KBM-7 (cell line): ENCODE results near the gene CDH23.

Source experiments
- DNase-seq: peaks from one replicate; pipeline ENCODE4 v3.0.0-alpha.2; 2015
- in situ Hi-C: fragments of 300-500 bp; cut with MboI; formaldehyde crosslinking; loops from 2 replicates; pipeline ENCODE4 v1.14.3; 2020; ENCODE audit warnings: low sequenced_read_pairs, low pct_unique_long_range_greater_than_20kb, mixed read lengths

The CDH23 gene

DNA sequence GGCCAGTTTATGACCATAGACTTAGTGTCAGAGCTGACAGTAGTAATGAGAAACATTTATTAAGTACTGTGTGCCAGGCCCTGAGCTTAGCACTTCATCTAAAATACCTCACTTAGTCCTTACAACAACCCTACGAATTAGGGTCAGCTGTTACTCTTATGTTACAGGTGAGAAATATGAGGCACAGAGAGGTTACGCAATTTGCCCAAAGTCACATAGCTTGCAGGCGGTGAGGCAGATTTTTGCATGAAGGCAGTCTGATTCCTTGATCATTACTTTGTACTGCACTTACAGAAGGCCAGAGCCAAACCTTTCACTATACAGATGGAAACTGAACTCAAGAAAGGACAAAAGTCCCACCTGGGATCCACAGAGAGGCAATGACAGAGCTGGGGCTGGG, 10.2 kb downstream of the CDH23 start:
- no peak for DNase-seq
- in situ Hi-C loops, result no loop called here

DNA sequence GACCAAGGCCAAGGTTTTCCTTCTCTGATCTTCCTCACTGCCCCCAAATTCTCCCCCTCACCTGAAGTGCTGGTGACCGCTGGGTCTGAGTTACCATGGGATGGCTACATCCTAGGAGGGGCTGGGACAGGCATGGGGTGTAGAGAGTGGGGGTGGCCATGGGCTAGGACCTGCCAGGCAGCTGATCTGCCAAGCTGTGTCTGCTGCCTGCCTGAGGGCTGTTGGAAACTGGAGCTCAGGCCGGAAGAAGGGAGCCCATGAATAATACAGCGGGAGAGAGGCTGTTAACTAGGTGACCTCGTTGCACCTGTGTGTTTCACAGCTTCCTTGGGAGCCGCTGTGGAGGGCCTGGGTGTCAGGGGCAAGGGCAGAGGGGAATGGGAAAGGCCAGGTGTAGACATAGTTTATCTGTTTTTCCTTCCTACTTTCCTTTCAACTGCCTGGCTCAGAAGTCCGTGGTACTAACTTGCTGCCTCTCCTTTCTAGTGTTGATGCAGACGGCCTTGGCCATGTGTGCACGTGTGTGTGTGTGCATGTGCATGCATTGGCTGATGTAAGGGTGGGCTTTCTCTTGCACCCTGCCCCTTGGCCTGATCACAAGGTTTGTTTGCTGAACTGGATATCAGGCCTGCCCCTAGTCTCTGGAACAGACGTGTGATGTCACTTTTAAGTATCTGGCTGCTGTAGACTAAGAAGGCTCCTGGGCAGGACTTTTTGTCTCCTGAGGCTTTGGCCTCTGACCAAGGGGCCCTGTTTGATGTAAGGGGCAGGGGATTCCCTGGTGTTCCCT, 11.9 kb downstream of the CDH23 start:
- no peak for DNase-seq
- in situ Hi-C loops, result no loop called here

DNA sequence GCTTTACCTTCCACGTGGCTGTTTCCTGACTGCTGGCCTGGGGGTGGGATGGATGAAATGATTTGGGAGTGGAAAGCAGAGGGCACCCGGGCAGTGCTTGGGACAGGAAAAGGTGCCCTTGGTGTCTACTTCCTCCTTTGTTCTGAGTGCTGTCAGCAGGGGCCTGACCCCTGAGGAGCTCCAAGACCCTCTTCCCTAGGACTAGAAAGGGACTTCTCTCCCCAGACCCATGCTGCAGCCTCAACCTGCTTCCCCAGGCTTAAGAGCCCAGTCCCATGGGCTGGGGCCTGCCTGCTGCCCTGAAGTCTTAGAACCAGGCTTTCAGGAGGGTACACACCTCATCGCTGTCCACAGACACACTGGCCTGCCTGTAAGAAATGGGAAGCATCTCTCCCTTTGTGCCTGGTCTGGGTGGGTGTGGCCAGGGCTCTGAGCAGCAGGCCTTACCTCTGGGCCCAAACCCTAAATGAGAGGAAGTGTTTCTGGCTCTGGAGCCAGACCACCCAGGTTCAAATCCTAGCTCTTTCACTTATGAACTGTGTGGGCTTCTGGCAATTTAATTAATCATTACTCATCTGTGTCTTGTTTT, 12.9 kb downstream of the CDH23 start:
- in situ Hi-C loops, result no loop called here
- DNase-seq, result no peak

DNA sequence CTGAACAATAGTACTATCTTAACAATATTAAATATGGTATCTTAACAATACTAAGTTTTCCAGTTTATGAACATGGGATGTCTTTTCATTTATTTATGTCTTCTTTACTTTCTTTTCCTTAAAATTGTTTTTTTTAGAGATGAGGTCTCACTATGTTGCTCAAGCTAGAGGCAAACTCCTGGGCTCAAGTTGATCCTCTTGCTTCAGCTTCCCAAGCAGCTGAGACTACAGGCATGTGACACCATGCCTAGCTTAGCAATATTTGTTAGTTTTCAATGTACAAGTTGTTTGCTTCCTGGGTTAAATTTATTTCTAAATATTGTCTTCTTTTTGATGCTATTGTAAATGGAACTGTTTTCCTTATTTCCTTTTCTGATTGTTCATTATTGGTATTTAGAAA, 16.9 kb downstream of the CDH23 start:
- no peak for DNase-seq
- in situ Hi-C loops, result no loop called here

DNA sequence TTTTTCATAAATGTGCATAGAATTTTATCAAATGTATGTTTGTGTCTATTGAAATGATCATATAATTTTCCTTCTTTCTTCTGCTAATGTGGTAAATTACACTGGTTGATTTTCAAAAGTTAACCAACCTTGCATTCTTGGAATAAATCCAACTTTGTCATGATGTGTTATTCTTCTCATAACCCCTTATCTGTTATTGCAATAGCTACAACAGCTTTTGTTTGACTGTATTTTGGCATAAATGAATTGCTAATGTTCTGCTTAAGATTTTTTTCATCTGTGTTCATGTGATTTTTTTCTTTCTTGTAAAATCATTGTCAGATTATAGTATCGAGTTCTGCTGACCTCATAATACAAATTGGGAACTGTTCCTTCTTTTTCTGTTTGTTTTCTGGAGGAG, 17.6 kb downstream of the CDH23 start:
- no peak for DNase-seq
- in situ Hi-C loops, result no loop called here

DNA sequence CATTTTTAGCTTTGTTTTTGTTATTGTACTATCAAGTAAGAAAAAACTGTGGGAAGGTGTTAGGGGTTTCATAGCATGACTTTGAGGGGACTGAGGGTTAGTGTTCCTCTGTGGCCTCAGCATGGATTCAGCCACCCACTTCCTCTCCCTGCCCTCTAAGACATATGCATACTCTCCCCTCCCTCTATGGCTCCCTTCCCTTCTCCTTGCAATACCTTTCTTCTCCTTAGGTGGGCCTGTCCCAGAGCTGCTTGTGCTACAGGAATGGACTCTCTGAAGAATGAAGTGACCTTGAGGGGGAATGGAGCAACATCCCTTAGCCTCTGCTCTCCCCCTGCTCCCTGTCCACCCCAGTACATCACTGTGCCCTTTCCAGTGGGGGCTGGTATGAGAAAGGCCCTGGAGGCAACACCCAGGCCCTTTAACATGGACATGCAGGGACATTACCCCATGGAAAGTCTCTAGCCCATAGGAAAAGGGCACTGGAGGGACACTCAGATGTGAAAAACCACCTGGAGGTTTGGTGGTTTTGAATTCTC, 22.4 kb downstream of the CDH23 start:
- in situ Hi-C loops, result no loop called here
- no peak for DNase-seq

DNA sequence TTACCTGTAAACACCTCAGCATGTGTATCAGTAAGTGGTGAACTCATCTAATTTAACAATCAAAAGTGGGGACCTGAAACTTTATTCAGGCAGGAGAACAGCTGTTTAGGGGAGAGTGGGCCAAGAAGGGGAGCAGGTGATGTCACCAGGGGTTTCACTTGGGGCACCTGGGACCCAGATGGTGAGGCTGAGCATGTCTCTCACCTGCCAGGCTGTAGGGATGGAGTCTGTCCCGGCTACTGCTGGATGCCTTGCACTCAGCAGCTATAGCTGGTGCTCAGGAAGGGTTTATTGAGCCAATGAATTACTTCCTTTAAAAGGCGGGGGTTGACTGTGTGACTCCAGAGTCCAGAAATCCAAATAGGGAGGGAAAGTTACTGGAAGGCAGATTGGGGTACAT, 23.0 kb downstream of the CDH23 start:
- no peak for DNase-seq
- in situ Hi-C loops, result no loop called here

DNA sequence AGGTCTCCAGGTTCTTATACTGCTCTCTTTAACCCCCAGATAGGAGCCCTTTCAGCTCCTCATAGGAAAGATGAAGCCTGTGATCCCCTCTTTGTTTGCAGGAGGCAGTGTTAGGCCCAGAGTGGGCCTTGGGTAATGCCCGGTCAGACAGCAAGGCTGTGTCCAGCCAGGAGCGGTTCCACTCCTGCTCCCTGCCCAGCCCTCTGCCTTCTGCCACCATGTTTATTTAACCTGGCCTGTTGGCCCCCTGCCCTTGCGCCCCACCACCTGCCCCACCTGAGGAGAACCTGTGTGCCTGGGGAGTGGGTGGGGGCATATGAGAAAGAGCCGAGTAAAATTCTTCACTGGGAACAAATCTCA, 24.3 kb downstream of the CDH23 start:
- no peak for DNase-seq
- in situ Hi-C loops, result no loop called here

DNA sequence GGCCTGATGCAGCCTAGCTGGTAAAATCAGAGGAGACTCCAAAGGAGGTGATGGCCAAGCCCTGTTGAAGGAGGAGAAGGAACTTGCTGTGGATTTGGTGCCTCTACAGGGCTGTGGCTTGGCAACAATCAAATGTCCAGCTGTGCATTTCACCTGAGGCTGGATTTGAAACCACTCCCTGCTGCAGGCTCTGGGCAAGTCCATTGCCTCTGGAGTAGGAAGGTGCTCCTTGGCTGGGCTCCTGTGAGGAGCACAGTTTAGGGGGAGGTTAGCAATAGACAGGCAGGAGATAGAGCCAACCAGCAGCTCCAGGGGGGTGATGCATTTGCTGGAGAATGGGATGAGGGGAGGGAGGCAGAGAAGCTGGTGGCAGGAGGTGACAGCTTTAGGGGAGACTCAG, 26.5 kb downstream of the CDH23 start:
- no peak for DNase-seq
- in situ Hi-C loops, result no loop called here

DNA sequence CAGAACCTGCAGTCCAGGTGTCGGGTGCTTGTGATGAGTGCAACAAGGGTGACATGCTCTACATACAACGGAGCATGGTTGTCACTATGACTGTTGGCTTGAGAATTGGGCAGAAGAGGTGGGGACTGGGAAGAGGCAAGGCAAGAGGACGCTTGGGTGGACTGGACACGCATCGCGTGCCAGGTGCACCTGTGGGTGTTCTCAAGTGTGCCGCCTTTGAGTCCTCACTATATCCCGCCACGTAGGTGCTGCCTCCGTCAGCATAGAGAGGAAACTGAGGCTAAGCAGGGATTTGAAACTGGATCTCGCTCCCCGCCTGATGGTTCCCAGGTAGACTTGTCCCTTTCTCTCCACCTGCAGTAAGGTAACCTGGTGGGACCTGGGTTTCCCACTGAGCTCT, 27.2 kb downstream of the CDH23 start:
- in situ Hi-C loops, result no loop called here

DNA sequence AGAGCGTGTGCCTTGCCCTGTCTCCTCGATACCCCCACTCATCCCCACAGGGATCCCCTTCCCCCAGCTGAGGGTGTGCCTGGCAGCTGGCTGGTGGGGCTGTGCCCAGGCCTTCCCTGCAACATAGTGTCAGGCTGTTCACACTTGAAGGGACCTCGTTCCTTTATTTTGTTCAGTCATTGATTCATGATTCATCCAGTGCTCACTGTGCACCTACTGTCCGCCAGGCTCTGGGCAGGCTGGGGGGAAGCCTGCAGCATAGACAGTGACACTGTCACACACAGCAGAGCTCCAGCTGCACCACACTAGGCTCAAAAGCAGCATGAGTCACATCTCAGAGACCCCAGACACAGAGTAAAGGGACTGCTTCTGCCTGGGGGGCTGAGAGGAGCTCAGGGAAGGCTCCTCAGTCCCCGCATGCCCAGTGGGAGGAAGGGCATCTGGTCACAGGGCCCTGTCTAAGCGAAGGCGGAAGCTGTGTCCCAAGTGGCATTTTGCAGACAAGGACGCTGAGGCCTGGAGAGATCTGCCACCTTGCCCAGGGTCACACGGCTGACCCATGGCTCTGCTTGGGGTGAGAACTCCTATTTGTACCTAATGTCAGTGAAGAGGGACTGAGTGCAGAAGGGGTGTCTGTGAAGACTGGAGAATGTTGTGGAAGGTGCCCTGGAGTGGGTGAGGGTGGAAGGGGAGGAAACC, 27.9 kb downstream of the CDH23 start:
- DNase-seq, result no peak
- in situ Hi-C loops, result no loop called here

More for the DNA sequence above, 27.2 kb downstream of the CDH23 start:
- DNase-seq, result no peak

DNA sequence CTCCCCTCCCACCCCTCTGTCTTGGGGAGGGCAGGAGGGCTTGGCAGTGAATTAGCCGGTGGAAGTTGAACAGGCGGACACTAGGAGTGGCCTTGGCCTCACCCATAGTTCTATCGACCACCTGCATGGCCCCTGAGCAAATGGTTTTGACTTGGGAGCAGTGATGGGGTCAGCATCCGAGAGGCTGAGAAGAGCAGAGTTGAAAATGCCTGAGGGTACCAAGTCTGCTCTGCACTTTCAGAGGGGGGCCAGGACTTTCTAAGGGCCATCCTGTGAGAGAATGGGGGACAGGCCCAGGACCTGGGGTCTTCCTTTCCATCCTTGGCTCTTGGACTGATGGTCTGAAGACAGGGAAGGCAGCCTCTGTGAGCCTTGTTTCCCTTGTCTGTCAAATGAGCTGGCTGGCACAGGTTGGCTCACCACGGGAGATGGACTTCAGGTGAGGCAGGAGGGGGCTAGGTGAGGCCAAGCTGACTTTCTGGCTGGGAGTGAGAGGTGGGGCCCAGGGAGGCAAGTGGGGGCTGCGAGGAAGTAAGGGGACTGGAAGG, 29.4 kb downstream of the CDH23 start:
- in situ Hi-C loops, result no loop called here
- DNase-seq, result no peak

DNA sequence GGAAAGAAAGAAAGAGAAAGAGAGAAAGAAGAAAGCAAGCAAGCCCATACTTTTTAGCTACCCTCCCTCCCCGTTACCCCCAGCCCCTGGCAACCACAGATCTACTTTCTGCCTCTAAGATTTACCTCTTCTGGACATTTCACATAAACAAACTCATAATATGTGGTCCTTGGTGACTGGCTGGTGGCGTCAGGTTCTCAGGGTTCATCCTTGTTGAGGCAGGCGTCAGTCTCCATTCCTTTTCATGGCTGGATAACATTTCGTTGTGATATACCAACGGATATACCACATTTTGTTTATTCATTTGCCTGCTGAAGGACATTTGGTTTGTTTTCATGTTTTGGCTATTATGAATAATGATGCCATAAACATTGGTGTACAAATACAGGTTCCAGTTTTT, 30.5 kb downstream of the CDH23 start:
- in situ Hi-C loops, result no loop called here
- DNase-seq, result no peak

DNA sequence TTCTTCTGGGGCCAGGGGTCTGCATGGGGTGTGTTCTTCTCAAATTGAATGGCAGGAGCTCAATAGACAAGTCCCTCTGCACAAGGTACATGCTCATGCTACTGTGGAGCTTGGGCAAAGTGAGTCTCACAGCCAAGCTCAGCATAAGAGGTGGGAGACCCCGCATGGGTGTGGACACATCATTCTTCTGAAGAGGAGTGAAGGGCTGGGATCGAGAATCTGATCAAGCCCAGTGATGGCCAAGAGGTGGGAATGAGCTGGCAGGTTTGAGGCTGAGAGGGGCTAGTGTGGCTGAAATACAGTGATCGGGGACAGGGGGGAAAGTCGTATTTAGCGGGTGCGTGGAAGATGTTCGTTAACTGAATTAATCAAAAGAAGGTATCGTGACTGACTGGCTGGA, 32.6 kb downstream of the CDH23 start:
- in situ Hi-C loops, result no loop called here
- DNase-seq, result no peak

DNA sequence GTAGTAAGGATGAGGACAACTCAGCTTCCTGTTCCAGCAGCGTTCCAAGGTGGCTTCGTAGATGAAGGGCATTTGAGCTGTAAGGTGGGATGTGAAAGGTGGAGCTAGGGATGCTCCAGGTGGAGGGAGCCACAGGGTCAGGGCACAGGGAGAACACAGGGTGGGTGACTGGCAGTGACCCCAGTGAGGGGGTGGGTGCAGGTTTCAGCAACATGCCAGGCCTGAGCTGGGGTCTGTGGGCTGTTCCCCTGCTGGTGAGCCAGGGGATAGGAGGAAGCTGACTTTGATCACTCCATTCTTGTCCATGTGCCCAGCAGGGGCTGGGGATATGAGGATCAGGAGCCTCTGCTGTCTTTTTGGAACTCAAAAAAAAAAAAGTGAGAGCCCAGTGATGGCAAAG, 33.2 kb downstream of the CDH23 start:
- in situ Hi-C loops, result no loop called here
- peak; percentile 10 for DNase-seq

DNA sequence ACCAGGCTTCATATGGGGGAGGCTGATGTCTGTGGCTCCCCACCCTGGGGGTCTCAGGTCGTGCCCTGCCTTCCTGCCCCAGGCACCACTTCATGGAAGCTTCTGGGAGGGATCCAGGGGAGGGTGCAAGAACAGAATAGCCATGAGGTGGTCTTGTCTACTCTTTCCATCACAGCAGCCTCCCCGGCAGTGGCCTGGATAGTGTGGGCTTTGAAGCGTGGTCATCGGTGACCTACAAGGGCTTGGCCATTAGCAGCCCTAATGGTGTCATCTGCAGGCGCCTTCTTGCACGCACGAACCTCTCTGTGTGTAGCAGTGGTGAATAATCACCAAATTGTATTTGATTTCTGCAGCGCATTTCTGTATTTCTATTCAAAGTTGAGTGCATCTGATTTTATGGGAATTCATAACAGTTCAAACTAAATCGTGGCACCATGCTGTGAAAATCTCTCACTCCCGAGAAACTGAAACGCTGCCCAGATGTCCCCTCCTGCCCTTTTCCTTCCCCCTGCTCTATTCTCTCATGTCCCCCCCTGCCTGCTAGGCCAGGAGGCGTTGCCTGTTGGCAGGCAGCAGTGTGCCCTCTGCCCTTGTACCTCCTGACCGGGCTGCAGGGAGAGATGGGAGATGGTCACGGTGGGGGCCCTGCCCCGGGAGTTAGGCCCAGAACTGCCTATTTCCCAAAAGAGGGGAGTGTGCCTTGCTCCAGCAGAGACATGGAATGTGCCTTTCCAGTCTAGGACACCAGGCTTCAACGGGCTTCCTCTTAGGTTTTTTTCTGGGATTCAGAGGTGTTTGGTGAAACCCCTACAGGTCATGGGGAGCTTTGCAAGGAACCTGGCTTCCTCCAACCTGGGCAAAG, 34.8 kb downstream of the CDH23 start:
- DNase-seq, result no peak
- in situ Hi-C loops, result no loop called here

DNA sequence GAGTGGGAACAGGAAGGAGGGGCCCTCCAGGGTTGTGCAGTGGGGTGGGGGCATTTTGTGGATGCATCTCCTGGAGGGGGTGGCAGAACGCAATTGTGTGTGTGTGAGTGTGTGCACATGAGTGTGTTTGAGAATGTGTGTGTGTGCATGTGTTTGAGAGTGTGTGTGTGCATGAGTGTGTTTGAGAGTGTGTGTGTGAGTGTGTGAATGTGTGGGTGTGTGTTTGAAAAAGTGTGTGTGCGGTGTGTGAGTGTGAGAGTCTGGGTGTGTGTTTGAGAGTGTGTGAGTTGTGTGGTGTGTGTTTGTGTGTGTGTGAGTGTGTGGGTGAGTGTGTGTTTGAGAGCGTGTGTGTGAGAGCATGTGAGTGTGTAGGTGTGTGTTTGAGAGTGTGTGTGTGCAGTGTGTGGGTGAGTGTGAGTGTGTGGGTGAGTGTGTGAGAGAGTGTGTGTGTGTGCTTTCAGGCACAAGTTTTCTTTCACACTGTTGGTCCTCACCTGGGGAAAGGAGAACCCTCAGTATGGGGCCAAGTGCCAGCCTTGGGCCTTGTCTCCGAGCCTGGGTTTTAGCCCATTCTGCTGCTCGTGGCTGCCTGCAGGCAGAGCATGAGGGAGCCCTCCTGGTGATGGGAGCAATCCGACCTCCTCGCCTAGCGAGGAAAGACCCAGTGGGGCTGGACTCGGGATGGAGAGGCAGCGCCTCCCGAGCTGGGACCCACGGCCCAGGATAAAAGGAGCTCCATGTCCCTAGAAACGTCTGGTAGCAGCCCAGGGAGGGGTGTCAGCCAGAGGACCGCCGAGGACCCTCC, 35.6 kb downstream of the CDH23 start:
- in situ Hi-C loops, result no loop called here
- no peak for DNase-seq

DNA sequence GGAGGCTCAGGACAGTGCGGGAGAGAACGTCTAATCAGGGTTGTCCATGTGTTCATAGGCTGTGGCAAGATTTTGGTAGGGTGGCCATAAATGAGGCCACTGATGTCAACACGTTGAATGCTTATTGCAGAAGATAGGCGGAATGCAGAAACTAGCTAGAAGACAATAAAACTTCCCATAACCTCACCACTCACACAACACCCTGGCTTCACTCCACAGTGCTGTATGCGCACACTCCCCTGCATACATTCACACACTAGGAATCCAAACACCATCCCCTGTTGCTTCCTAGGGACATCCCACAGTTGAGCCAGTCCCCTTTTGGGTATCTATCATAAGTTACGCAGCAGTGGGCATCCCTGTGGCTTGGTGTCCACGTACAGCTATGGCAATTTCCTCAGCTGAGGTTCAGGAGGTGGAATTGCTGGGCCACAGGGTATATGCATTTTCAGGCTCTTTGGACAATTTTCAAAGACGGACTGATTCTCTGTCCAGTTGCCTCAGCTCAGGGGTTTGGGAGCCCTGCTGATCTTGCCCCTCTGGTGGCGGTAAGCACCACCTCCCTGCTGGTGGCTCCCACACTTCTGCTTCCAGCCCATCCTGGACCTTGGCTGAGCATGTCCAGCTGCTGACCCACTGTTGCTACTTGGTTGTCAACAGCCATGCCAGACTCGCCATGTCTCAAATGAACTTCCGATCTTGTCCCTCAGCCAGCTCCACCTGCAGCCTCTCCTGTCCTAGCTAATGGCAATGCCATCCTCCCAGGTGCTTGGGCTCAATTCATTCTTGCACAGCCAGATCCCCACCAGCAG, 36.4 kb downstream of the CDH23 start:
- in situ Hi-C loops, result no loop called here
- DNase-seq, result no peak
